ENCODE results near the gene NANOS3.
"Not testable (repeated sequence)": the region's sequence is repeated elsewhere in the genome, so short reads cannot be mapped to it uniquely, and the experiment has no call there.

NANOS3 gene

GRCh38 chr19:13920940-13921747 lies 44.2 kb downstream of the NANOS3 start:
- peak; percentile 25 for DNase-seq (ENCODE audit: low read depth)

DNA sequence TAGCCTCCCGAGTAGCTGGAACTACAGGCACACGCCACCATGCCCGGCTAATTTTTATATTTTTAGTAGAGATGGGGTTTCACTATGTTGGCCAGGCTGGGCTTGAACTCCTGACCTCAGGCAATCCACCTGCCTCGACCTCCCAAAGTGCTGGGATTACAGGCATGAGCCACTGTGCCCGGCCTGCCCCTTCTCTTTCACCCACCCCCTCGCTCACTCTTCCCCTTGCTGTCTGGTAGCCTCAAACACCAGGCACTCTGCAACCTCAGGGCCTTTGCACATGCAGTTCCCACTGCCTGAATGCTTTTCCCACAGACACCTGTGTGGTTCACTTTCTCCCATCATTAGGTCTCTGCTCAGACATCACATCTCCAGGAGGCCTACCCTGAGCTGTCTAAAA lies 45.2 kb downstream of the NANOS3 start:
- DNase-seq (ENCODE audit: low read depth) = not testable (repeated sequence)

- no peak for DNase-seq (ENCODE audit: low read depth)
These were observed 46.5 kb downstream of the NANOS3 start for GRCh38 chr19:13923194-13923987.

DNA sequence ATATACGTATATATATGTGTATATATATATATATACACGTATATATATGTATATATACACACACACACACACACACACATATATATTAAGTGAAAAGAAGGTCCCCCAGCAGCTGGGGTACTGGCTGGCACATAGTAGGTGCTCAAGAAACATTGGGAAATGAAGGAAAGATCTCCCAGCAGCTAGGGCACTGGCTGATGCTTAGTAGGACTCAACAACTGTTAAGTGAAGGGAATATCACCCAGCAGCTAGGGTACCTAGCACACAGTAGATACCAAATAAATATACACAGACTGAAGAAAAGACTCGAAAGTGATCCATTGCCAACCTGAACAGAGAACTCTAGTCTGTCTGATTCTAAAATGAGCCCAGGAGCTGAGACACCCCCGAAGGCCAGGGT lies 49.1 kb downstream of the NANOS3 start:
- DNase-seq (ENCODE audit: low read depth) = no peak

- no peak for DNase-seq (ENCODE audit: low read depth)
These were observed 49.8 kb downstream of the NANOS3 start for GRCh38 chr19:13926715-13927114.

- DNase-seq (ENCODE audit: low read depth) = no peak
These were observed 52.4 kb downstream of the NANOS3 start for GRCh38 chr19:13929340-13929739.

GRCh38 chr19:13929956-13930355 lies 53.0 kb downstream of the NANOS3 start:
- DNase-seq (ENCODE audit: low read depth) = no peak
